ENCODE data around the gene SENP5.

Gene SENP5

GRCh38 chr3:196896229-196896628, 28.5 kb downstream of the SENP5 start:
- no peak overlapping the region for H3K4me3 ChIP-seq (replicated peaks in 1 of 2; ENCODE audit: low read depth in 2 of 2, low read length in 2 of 2)
- TF ChIP-seq CTCF (IDR thresholded peaks at IDR 0.05; ENCODE audit: low read depth, low read length) = no peak
- no peak for DNase-seq (ENCODE audit: low read depth in 2 of 2)

- no peak for TF ChIP-seq CTCF (IDR thresholded peaks at IDR 0.05; ENCODE audit: low read depth, low read length)
- H3K4me3 ChIP-seq (replicated peaks in 1 of 2; ENCODE audit: low read depth in 2 of 2, low read length in 2 of 2) = no peak overlapping the region
- no peak for DNase-seq (ENCODE audit: low read depth in 2 of 2)
Measured at GRCh38 chr3:196901768-196902167, 34.0 kb downstream of the SENP5 start.

GRCh38 chr3:196902296-196902695, 34.6 kb downstream of the SENP5 start:
- H3K4me3 ChIP-seq (replicated peaks in 1 of 2; ENCODE audit: low read depth in 2 of 2, low read length in 2 of 2) = no peak overlapping the region
- DNase-seq (ENCODE audit: low read depth in 2 of 2) = no peak
- no peak for TF ChIP-seq CTCF (IDR thresholded peaks at IDR 0.05; ENCODE audit: low read depth, low read length)

- no peak for DNase-seq (ENCODE audit: low read depth in 2 of 2)
- no peak for TF ChIP-seq CTCF (IDR thresholded peaks at IDR 0.05; ENCODE audit: low read depth, low read length)
- no peak overlapping the region for H3K4me3 ChIP-seq (replicated peaks in 1 of 2; ENCODE audit: low read depth in 2 of 2, low read length in 2 of 2)
Measured at GRCh38 chr3:196903740-196904139, 36.0 kb downstream of the SENP5 start.

- no peak for TF ChIP-seq CTCF (IDR thresholded peaks at IDR 0.05; ENCODE audit: low read depth, low read length)
- DNase-seq (ENCODE audit: low read depth in 2 of 2) = no peak
- H3K4me3 ChIP-seq (replicated peaks in 1 of 2; ENCODE audit: low read depth in 2 of 2, low read length in 2 of 2) = no peak overlapping the region
Measured at GRCh38 chr3:196914866-196915265, 47.1 kb downstream of the SENP5 start.

GRCh38 chr3:196915375-196915774, 47.7 kb downstream of the SENP5 start:
- no peak overlapping the region for H3K4me3 ChIP-seq (replicated peaks in 1 of 2; ENCODE audit: low read depth in 2 of 2, low read length in 2 of 2)
- DNase-seq (ENCODE audit: low read depth in 2 of 2) = no peak
- TF ChIP-seq CTCF (IDR thresholded peaks at IDR 0.05; ENCODE audit: low read depth, low read length) = no peak

- no peak for DNase-seq (ENCODE audit: low read depth in 2 of 2)
- no peak for TF ChIP-seq CTCF (IDR thresholded peaks at IDR 0.05; ENCODE audit: low read depth, low read length)
- no peak overlapping the region for H3K4me3 ChIP-seq (replicated peaks in 1 of 2; ENCODE audit: low read depth in 2 of 2, low read length in 2 of 2)
Measured at GRCh38 chr3:196916221-196916620, 48.5 kb downstream of the SENP5 start.
